COLO668 (cell line): ENCODE data around the gene COPB1.
"Not testable (repeated sequence)": the region's sequence is repeated elsewhere in the genome, so short reads cannot be mapped to it uniquely, and the experiment has no call there.

ENCODE experiments used
- DNase-seq: peaks from one replicate; lab custom pipeline; 2025; ENCODE audit not compliant: unreplicated experiment; lab: John Stamatoyannopoulos, UW

The COPB1 gene

GRCh38 chr11:14499560-14500180 is at the start of gene COPB1:
Gene COPB1 (minus strand): TSS chr11:14499811. CDS start chr11:14498928, 883 bp downstream.
- peak; percentile 93 for DNase-seq

- DNase-seq: no peak
Measured at GRCh38 chr11:14547440-14547839, 47.8 kb upstream of the COPB1 start.

- no peak for DNase-seq
Measured at GRCh38 chr11:14546672-14547071, 47.1 kb upstream of the COPB1 start.

GRCh38 chr11:14544611-14545010 is 45.0 kb upstream of the COPB1 start:
- no peak for DNase-seq

- no peak for DNase-seq
Measured at GRCh38 chr11:14543260-14543659, 43.6 kb upstream of the COPB1 start.

- no peak for DNase-seq
Measured at GRCh38 chr11:14542324-14542723, 42.7 kb upstream of the COPB1 start.

- DNase-seq: no peak
Measured at GRCh38 chr11:14541192-14541947, 41.8 kb upstream of the COPB1 start.

GRCh38 chr11:14539982-14540421 is 40.4 kb upstream of the COPB1 start:
- DNase-seq: no peak

- DNase-seq: no peak
Measured at GRCh38 chr11:14538926-14539554, 39.4 kb upstream of the COPB1 start.

- no peak for DNase-seq
Measured at GRCh38 chr11:14538271-14538925, 38.8 kb upstream of the COPB1 start.

- DNase-seq: peak; percentile 20
Measured at GRCh38 chr11:14537134-14537599, 37.6 kb upstream of the COPB1 start.

GRCh38 chr11:14535166-14535565 is 35.6 kb upstream of the COPB1 start:
- not testable (repeated sequence) for DNase-seq

GRCh38 chr11:14529951-14530350 is 30.3 kb upstream of the COPB1 start:
- no peak for DNase-seq

GRCh38 chr11:14529321-14529720 is 29.7 kb upstream of the COPB1 start:
- DNase-seq: no peak

GRCh38 chr11:14522801-14523200 is 23.2 kb upstream of the COPB1 start:
- DNase-seq: no peak

GRCh38 chr11:14522245-14522644 is 22.6 kb upstream of the COPB1 start:
- DNase-seq: no peak

- no peak for DNase-seq
Measured at GRCh38 chr11:14520747-14521151, 21.1 kb upstream of the COPB1 start.

GRCh38 chr11:14519917-14520746 is 20.5 kb upstream of the COPB1 start, which contains the start of gene PSMA1:
Gene PSMA1 (minus strand): TSS chr11:14520386. CDS start chr11:14520299, 87 bp downstream.
- DNase-seq: peak; percentile 97

GRCh38 chr11:14519597-14519916 is 19.9 kb upstream of the COPB1 start:
- no peak for DNase-seq

- DNase-seq: no peak
Measured at GRCh38 chr11:14518820-14519219, 19.2 kb upstream of the COPB1 start.

- no peak for DNase-seq
Measured at GRCh38 chr11:14513800-14514199, 14.2 kb upstream of the COPB1 start.
